NCI-H1105 treated with DMSO at 0.1 percent for 48 hours (cell line): ENCODE results near the gene IQGAP2.
"Not testable (repeated sequence)": the region's sequence is repeated elsewhere in the genome, so short reads cannot be mapped to it uniquely, and the experiment has no call there.

Experiments used
- DNase-seq: peaks from one replicate; lab custom pipeline; 2025; lab: John Stamatoyannopoulos, UW

IQGAP2 gene

GRCh38 chr5:76579166-76579937 is 176.3 kb downstream of the IQGAP2 start:
- DNase-seq: no peak

- DNase-seq: no peak
Measured at GRCh38 chr5:76580981-76581380, 177.9 kb downstream of the IQGAP2 start.

GRCh38 chr5:76582230-76583162 is 179.4 kb downstream of the IQGAP2 start:
- no peak for DNase-seq

DNA sequence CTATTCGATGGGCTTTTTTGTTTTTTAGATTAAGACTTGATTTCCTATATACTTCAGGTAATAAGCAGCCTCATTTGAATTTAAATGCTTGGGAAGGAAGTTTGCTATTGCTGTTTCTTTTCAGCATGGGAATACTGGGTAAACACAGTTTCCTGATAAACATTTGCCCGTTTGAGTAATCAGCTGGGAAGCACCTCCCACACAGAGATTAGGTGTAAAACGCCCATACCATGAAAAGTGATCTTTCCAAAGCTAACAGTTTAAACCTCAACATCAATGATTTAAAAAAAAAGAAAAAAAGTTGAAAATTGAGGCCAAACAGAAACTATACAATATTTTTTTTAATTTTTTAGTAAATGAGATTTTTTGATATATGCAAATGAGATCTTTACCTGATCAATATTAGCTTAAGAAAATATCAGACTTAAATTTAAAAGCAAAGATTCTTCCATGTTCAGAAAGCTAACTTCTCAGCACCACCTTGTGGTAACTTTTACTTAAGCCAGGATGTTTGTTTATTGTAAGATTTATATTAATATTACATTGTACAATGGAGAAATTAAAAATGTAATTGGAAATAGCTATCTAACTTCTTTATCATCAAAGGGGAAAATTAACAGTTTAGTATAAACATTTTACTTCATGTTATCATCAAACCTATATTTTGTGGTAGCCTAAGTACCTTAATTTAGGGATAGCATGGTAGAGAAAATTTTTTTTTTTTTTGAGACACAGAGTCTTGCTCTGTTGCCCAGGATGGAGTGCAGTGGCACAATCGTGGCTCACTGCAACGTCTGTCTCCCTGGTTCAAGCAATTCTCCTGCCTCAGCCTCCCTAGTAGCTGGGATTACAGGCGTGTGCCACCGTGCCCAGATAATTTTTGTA is 180.3 kb downstream of the IQGAP2 start:
- DNase-seq: no peak

- no peak for DNase-seq
Measured at GRCh38 chr5:76585783-76586217, 182.7 kb downstream of the IQGAP2 start.

GRCh38 chr5:76586531-76586930 is 183.4 kb downstream of the IQGAP2 start:
- DNase-seq: no peak

DNA sequence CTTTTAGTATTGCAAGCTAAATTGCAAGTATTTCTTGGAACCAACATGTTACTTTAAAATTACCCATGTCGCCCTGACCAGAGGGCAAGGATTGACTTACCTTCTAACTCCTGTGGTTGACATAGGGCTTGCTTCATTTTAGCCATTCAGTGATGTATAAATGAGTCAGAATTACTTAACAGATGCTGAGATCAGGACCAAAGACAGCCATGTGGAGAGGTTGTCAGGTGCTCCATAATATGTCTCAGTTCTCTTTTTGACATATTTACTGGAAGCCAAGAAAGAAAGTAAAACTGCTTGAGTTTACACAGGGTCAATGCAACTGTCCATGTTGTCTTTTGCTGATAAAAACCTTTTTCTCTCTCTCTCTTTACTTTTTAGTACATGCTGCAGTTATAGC is 186.9 kb downstream of the IQGAP2 start:
- no peak for DNase-seq

DNA sequence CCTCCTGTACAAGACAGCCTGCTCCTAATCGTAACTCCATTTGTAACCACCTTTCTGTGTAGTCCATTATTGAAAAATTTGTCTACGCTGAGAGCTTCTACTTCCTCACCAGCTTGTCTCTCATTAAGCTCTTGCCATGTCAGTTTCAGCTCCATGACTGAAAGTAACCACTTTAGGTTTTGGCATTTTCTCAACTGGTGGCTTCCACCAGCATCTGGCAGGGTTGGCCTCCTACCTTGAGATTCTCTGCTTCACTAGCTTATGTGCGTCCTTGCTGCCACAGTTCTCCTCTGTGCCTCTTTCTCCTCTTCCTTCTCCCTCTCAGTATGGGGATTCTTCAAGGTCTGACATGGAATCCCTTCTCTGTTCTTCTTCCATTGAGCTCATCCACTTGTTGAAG is 188.3 kb downstream of the IQGAP2 start:
- no peak for DNase-seq

GRCh38 chr5:76592692-76593091 is 189.6 kb downstream of the IQGAP2 start:
- DNase-seq: no peak

GRCh38 chr5:76594107-76594506 is 191.0 kb downstream of the IQGAP2 start:
- DNase-seq: no peak

DNA sequence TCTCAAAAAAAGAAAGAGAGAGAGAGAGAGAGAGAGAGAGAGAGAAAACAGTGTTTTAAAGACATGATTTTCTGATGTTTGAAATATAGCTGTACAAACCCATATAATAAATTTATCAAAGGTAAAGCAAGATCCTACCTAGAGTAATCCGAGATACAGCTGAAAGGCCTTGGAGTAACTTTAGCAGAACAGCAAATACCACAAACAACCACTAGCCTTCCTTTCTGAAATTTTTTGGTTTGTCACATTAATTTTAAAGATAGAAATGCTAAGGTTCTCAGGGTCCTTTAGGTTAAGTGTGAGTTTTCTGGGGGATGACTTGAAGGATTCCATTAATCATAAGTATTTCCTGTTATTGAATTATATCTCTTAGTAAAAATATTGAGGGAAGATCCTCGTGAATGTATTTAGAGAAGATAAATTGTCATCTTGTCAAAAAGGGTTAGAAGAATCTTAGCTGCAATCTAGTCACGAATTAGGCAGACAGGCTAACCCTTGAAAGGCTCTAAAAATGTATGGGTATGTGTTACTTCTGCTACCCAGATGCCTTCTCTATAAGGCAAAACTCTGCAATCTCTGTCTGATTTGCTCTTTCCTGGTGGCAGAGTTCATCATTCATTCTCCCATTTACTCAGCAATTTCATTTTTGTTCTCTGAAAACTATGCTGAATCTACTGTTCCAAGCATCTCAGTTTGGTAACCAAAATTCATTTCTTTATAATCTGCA is 192.8 kb downstream of the IQGAP2 start:
- no peak for DNase-seq

GRCh38 chr5:76598531-76598930 is 195.4 kb downstream of the IQGAP2 start:
- DNase-seq: no peak

DNA sequence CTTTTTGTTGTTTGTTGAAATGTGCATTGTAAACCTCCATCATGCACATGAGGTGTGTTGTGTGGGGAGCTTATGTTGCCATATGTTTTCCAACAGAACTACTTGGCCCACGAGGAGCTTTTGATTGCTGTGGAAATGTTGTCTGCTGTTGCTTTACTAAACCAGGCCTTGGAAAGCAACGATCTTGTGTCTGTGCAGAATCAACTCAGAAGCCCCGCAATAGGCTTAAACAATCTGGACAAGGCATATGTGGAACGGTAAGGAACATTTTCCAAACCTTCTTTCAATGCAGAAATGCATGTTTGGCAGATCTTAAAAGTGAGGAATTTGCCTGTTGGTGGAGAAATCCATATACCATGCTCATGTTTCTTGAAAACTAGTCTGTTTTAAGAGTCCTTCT is 197.6 kb downstream of the IQGAP2 start:
- no peak for DNase-seq

- DNase-seq: peak; percentile 42
Measured at GRCh38 chr5:76601470-76601869, 198.4 kb downstream of the IQGAP2 start.

- DNase-seq: no peak
Measured at GRCh38 chr5:76602094-76602726, 199.1 kb downstream of the IQGAP2 start.

DNA sequence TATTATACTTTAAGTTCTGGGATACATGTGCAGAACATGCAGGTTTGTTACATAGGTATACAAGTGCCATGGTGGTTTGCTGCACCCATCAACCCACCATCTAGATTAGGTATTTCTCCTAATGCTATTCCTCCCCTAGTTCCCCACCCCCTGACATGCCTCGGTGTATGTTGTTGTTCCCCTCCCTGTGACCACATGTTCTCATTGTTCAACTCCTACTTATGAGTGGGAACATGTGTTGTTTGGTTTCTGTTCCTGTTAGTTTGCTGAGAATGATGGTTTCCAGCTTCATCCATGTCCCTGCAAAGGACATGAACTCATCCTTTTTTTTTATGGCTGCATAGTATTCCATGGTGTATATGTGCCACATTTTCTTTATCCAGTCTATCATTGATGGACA is 200.9 kb downstream of the IQGAP2 start:
- DNase-seq: not testable (repeated sequence)

GRCh38 chr5:76604838-76605237 is 201.8 kb downstream of the IQGAP2 start:
- no peak for DNase-seq

DNA sequence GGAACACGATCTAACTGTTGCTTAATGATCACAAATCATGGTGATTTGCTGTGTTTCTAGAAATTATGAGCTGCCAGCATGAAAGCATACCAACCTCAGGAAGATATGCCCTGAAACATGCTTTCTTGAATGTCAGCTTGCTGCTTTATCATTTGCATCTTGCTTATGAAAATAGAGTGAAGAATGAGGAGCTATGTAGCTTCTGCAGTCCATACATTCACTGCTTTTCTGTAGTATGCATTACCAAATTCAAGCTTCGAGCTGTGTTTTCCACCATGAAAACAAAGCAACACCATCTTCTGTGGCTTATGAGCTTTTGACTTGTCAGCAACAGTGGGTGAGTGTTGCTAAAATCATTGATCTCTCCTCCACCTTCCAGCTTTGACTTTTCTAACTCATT is 203.6 kb downstream of the IQGAP2 start:
- DNase-seq: no peak

DNA sequence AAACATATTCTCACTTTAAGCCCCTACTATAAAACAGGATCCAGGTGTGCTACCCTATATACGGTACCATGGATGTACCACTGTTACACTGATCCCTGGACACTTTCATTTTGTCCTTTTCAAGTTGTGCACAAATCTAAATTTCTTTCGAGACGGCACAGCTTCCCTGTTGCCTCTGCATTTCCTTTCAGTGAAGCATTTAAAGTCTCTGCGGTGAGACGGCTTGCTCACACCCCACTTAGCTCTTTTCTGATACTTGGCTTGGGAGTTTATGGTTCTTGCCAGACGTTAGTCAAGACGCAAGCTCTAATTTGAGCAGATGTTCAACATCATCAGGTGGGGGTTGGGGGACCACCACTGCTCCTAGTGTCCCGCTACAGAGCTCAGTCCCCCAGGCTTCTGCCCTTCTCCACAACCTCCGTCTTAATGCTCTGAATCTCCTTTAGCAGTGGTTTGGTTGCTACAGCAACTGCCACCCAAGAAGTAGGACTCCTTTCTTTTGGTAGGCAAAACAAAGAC is 204.3 kb downstream of the IQGAP2 start:
- DNase-seq: no peak

DNA sequence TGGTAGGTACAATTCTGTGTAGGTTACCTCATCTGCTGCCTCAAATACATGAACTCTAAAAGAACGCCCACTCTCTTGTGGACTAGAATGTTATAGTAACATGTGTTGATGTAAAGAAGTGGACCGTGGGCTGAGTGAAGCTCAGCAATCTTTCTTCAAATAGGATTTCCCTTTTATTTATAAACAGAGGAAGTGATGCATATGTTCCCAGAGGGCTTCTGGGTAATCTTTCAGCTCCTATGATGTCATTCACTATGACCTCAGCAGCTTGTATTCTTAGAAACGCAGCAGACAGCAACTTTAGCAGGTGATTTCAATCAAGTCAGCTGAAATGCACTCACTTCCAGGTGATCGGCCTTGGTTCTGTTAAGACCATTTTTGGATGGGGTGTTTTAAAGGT is 205.7 kb downstream of the IQGAP2 start:
- no peak for DNase-seq

- DNase-seq: peak; percentile 4
Measured at GRCh38 chr5:76610196-76610595, 207.1 kb downstream of the IQGAP2 start.
